Mesenteric fat pad (tissue), 1 donor: ENCODE results near the gene MEGF6. TPM values are rescaled to one million over a fixed set of nuclear protein-coding genes. Genes with fewer than 3 reads are reported as not detected.

Source experiments
- DNase-seq: peaks from one replicate; pipeline ENCODE4 v3.0.0-alpha.2; 2020; ENCODE audit warnings: low spot score
- total RNA-seq: library from RNA; stranded (reverse); fragmentation: NEBNext Ultra II Directional; extraction: Animal tissue kit (Norgen Biotek cat#: 25700); gene quantifications from one replicate; pipeline ENCODE4 v1.2.1, GENCODE V29; 2021
- donor health status: DM: yes; HTN: yes; CAD: no.

Gene MEGF6
- total RNA-seq, 1 donor from 2014 or later = 61.1 TPM

DNA sequence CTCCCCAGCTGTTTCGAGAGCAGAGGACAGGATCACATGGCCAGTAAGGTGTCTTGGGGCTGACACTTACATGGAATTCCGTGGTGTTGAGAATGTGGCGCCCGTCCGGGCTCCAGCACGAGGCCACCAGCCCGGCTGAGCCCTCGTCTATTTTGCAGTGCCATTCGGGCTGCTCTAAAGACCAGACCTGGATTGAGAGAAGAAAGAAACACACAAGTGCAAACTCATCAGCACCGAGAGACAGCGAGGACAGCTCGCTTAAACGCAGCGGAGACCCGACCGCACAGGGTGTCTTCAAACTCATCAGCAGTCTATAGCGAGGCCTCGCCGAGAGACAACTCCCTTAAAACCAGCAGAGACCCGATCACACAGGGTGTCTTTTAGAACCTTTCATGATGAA lies 35.3 kb upstream of the MEGF6 start:
- DNase-seq = no peak

GRCh38 chr1:3645666-3646355 lies 34.5 kb upstream of the MEGF6 start:
- DNase-seq = no peak

DNA sequence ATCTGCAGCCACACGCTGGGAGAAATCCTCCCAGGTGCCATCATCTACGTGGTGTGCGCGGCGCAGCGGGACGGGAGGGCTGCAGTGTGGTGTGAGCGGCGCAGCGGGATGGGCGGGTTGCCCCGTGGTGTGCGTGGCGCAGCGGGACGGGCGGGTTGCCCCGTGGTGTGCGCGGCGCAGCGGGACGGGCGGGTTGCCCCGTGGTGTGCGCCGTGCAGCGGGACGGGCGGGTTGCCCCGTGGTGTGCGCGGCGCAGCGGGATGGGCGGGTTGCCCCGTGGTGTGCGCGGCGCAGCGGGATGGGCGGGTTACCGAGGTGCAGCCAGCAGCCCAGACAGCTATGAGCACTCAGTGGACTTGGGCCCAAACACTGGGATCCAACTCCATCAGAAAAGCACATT lies 33.9 kb upstream of the MEGF6 start:
- DNase-seq = no peak

- no peak for DNase-seq
These were observed 33.0 kb upstream of the MEGF6 start for GRCh38 chr1:3644273-3644672.

GRCh38 chr1:3642919-3643675 lies 31.8 kb upstream of the MEGF6 start:
- DNase-seq = no peak

- DNase-seq = no peak
These were observed 30.5 kb upstream of the MEGF6 start for GRCh38 chr1:3641816-3642215.

DNA sequence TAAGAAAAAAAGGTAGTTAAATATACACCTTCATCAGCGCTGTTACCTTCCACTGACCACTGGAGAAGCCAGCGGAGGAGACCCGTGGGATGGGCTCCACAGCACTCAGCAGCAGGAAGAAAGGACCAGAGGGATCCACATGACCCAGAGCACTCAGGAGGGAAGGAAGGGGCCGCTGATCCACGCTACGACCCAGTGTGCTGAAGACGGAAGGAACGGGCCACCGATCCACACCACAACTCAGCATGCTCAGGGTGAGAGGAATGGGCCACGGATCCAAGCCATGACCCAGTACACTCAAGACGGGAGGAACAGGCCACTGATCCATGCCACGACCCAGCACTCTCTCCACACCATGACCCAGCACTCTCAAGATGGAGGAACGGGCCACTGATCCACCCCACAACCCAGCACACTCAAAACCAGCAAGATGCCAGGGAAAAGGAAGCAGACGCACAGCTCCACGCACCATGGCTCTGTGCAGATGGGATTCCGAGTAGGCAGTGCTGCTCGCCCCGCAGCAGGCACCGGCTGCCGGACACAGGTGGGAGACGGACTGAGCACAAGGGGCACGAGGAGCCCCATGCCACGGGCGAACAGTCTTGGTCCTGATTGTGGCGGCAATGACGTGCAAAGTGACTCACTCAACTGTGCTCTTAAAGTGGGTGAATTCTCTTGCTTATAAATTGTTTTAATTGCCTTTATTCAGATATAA lies 29.9 kb upstream of the MEGF6 start:
- no peak for DNase-seq

GRCh38 chr1:3640121-3640837 lies 29.0 kb upstream of the MEGF6 start:
- no peak for DNase-seq

DNA sequence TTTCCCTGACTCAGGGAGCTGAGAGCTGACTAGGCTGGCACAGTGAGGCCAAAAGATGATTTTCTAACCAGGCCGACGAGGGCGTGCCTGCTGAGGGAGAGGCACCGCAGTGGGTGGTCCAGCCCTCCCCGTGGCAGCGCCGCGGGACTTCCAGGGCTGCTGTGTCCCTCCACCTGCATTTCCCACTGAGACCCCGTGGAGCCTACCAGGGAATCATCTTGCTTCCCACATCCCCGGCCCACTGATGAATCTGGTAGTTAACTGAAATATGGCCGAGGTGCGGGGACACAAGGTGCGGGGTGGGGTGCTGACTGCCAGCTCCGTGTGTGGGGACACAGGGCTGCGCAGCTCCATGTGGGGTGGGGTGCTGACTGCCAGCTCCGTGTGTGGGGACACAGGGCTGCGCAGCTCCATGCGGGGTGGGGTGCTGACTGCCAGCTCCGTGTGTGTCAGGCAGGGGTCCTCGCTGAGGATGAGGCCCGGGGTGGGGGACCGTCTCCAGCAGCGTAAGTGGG lies 28.1 kb upstream of the MEGF6 start:
- DNase-seq = no peak

DNA sequence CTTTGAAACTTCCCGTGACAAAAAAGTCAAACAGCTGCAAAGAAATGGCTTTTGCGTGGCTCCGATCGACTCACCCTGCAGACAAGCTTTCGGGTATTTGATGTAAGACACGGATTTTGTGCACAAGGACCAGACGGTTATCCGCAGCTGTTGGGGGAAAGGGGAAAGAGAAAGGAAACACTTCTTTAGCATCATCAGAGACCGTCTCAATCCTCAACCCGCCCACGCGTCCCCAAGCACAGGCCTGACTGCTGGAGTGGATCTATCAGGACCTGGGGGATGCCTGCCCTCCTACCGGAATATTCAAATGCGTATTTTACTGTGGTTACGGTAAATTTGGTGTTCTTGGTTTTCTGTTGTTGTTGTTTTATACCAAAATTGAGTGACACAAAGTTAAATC lies 27.4 kb upstream of the MEGF6 start:
- DNase-seq = no peak

- DNase-seq = no peak
These were observed 26.7 kb upstream of the MEGF6 start for GRCh38 chr1:3638027-3638426.

GRCh38 chr1:3636531-3636930 lies 25.2 kb upstream of the MEGF6 start:
- DNase-seq = no peak

GRCh38 chr1:3636080-3636479 lies 24.8 kb upstream of the MEGF6 start:
- no peak for DNase-seq

GRCh38 chr1:3634059-3634800 lies 22.9 kb upstream of the MEGF6 start:
- DNase-seq = no peak

DNA sequence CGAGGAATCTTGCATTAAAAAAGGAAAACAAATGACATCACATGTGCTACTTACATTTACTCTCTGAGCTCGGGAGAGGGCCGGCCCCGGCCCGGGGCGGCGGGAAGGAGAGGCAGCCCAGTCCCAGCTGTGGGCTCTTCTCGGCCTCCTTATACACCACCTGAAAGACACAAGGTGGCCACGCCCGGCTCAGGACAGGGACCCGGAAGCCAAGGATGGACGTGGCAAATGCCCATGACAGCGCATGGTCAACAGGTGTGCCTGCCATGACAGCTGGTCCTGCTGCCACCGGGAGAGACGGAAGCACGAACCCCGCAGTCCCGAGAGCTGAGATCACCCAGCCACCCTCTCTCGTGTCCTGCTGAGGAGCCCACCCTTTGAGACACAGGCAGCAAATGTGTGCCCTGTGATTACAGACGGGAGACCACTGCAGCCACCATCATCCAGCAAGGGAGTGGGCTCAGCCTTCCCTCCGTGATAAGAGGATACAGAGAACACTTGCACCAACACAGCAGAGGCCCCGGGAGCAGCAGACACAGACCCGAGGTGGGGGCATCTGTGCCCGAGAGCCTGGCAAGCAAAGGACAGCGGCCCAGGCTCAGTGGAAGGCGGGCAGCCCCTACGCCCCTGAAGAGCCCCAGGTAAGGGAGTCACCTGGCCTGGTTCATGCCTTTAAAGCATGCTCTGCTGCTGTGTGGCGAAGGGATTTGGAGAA lies 22.2 kb upstream of the MEGF6 start:
- no peak for DNase-seq

DNA sequence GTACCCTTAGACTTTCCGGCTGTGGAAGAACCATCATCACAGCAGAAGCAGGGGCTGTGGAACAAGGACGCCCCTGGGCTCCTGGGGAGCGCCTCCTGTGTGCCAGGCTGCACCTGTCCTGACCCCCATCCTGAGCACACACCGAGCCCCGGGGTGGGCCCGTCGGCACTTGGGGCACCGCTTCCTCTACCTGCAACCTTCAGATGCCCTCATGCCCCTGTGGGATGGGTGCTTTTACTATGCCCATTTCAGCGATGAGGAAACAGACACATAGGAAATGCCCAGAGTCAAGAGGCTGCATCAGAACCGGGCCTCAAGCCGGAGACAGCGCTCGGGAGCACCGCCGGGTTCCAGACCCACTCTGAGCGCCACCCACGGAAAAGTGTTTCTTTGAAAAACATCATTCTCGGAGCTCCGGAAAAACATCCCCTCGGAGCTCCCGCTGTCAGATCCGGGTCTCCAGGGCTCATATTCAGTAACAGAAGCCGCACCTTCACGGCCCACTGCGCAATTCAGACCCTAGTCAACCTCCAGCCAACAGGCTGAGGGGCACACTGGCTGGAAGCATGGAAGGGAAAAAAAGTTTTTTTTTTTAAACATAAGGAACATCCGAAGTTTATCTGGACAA lies 21.5 kb upstream of the MEGF6 start:
- DNase-seq = no peak

DNA sequence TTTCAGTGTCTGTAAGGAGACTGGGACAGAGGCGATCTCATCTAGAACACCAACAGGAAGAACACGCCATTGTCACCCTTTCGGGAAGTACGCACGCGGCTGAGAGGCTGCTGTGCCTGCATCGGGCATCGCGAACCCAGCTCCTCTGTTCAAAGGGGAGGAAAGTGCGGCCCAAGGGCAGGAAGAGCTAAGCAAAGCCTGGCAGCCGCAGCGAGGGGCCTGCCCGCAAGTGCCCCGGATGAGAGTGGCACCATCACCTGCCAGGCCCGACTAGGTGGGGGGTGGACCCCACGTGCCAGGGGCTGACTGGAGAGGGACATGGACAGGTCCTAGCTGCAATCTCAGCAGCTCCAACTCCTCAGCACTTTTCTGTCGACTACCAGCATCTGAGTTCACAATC lies 21.0 kb upstream of the MEGF6 start:
- no peak for DNase-seq

DNA sequence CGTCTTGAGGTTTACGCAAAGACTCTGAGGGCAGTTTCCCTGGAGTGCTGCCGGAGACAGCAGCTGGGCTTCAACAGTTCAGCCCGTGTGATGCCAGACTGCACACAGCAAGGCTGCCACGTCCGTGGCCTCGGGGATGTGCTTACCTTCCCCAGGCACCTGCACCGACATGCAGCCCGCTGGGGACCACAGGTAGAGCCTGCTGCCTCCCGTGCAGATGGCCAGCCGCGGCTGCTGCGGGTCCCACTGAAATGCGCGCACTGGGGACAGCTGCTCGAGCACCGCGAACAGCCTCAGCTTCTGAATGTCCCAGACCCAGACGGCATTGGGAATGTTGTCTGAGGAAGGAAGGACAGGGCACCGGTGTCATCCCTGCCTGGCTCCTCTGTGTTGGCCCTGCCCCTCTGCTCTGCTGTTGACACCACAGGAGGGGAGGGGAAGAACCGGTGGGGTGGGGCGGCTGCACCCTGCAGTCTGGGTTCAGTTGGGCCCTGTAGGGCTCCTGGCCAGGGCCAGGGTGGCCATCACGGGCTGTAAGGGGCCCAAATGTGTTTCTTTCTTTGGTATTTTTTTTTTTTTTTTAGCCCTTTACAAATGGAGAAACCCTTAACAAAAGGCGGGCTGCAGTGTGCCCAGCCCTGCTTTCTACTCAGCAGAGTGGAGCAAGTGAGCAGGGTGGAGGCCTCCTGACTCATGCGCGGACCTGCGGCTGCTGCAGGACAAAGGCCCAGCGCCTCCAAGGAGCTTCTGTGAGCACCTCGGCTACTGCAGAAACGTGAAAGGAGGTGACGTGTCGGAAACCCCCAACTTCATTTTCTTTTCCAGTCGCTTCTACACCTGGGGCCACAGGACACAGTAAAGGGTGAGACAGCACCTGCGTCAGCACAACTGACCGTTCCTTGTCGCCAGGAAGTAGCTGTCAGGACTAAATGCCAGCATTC lies 20.3 kb upstream of the MEGF6 start:
- no peak for DNase-seq
